ENCODE results near the gene NDUFS7. TPM values are rescaled to one million over a fixed set of nuclear protein-coding genes. Genes with fewer than 3 reads are reported as not detected.

The NDUFS7 gene
- total and polyA plus RNA-seq, 9 of the 15 experiments (the other 6 are each of a cell fraction or from before 2014, with no cell fraction given): 6.0 to 271 (median 60.6) TPM

GRCh38 chr19:1438035-1438932 is 54.6 kb downstream of the NDUFS7 start, which contains the start of gene RPS15 (continued):
- TF ChIP-seq E2F8 (IDR thresholded peaks at IDR 0.05; ENCODE audit: low read depth, partially characterized antibody) (peak; percentile 84), CGGBP1 (CRISPR knock-in tag; IDR thresholded peaks at IDR 0.05) (peak; percentile 83; the same call in 1 of the 2 replicates), FUS (optimal IDR thresholded peaks at IDR 0.05; ENCODE audit: low read depth, low read length) (peak; percentile 92), HMBOX1 (IDR thresholded peaks at IDR 0.05) (peak; percentile 20; the same call in 1 of the 2 replicates), CHCHD3 (CRISPR knock-in tag; IDR thresholded peaks at IDR 0.05) (peak; percentile 84; the same call in 1 of the 2 replicates), ZEB2 (IDR thresholded peaks at IDR 0.05) (no peak), ZNF175 (CRISPR knock-in tag; IDR thresholded peaks at IDR 0.05; ENCODE audit: low read depth) (no peak), KDM2B (CRISPR knock-in tag; IDR thresholded peaks at IDR 0.05) (peak; percentile 72), NCOA4 (IDR thresholded peaks at IDR 0.05; ENCODE audit: partially characterized antibody) (no peak), OTX1 (CRISPR knock-in tag; IDR thresholded peaks at IDR 0.05) (no peak), PATZ1 (CRISPR knock-in tag; IDR thresholded peaks at IDR 0.05; ENCODE audit: borderline replicate concordance) (no peak), TCF7 (IDR thresholded peaks at IDR 0.05; ENCODE audit: borderline replicate concordance) (peak; percentile 21; the same call in 1 of the 2 replicates), BHLHE40 (IDR thresholded peaks at IDR 0.05; ENCODE audit: low read length) (peak; percentile 73), TAF15 (IDR thresholded peaks at IDR 0.05; ENCODE audit: low read depth, low read length) (no peak), KDM4B (IDR thresholded peaks at IDR 0.05; ENCODE audit: borderline replicate concordance in 2 of 2, low read depth in 1 of 2) (peak in 1 of 2 experiments; percentile 76; a peak in 2 of 4 replicates), ZNF436 (CRISPR knock-in tag; IDR thresholded peaks at IDR 0.05) (no peak), ZNF146 (CRISPR knock-in tag; IDR thresholded peaks at IDR 0.05; ENCODE audit: unreplicated experiment) (no peak), SRSF1 (IDR thresholded peaks at IDR 0.05; ENCODE audit: low read depth, low read length) (peak; percentile 86; the same call in 1 of the 2 replicates), ZKSCAN3 (CRISPR knock-in tag; IDR thresholded peaks at IDR 0.05) (no peak)
